WTC11 (cell line): ENCODE data around the gene ISG15. TPM values are rescaled to one million over a fixed set of nuclear protein-coding genes. Genes with fewer than 3 reads are reported as not detected.

Experiments
- ATAC-seq: fragments of 200-7000 bp; cut with Tn5 transposase; 2 replicates; pipeline ENCODE4 v1.10.0; 2021; ENCODE audit warnings: mild to moderate bottlenecking, moderate library complexity
- CTCF ChIA-PET: fragments of 300-600 bp; sonication (Branson Sonifier 250); formaldehyde crosslinking; loops from one replicate; lab custom pipeline; 2021; ENCODE audit warnings: antibody characterized with exemption; lab: Charles Lee
- POLR2A ChIA-PET: fragments of 350-600 bp; sonication (Branson Sonifier 250); formaldehyde crosslinking; loops from one replicate; lab custom pipeline; 2021; ENCODE audit warnings: antibody characterized with exemption; lab: Charles Lee
- DNase-seq: peaks from one replicate; pipeline ENCODE4 v3.0.0; 2021; ENCODE audit warnings: low spot score
- H3K27ac Mint-ChIP-seq: 2 replicates; pipeline ENCODE4 v1.8.0; 2021; ENCODE audit warnings: mixed read lengths
- H3K27me3 Mint-ChIP-seq: 2 replicates; pipeline ENCODE4 v1.8.0; 2021; ENCODE audit warnings: low read depth, mild to moderate bottlenecking, moderate library complexity, mixed read lengths
- H3K36me3 Mint-ChIP-seq: 2 replicates; pipeline ENCODE4 v1.8.0; 2021; ENCODE audit warnings: mixed read lengths
- H3K4me1 Mint-ChIP-seq: 2 replicates; pipeline ENCODE4 v1.8.0; 2022; ENCODE audit warnings: mixed read lengths
- H3K4me3 Mint-ChIP-seq: 2 replicates; pipeline ENCODE4 v1.8.0; 2021; ENCODE audit warnings: mild to moderate bottlenecking, moderate library complexity, mixed read lengths
- H3K9me3 Mint-ChIP-seq: 2 replicates; pipeline ENCODE4 v1.8.0; 2021; ENCODE audit warnings: mixed read lengths
- ETV6 ChIP-seq: sonication (generic); formaldehyde crosslinking; IDR thresholded peaks from 2 replicates; pipeline ENCODE4 v1.8.1; 2022; ENCODE audit warnings: mild to moderate bottlenecking, missing genetic modification reagents
- FOXP4 ChIP-seq: sonication (generic); formaldehyde crosslinking; IDR thresholded peaks from 2 replicates; pipeline ENCODE4 v1.8.0; 2022; ENCODE audit warnings: mild to moderate bottlenecking, missing genetic modification reagents
- IRF1 ChIP-seq: sonication (generic); formaldehyde crosslinking; IDR thresholded peaks from 2 replicates; pipeline ENCODE4 v1.8.0; 2023; ENCODE audit warnings: missing genetic modification reagents
- MYBL2 ChIP-seq: sonication (generic); formaldehyde crosslinking; IDR thresholded peaks from 2 replicates; pipeline ENCODE4 v1.8.1; 2023; ENCODE audit warnings: mild to moderate bottlenecking, moderate library complexity, missing genetic modification reagents
- NR2C2 ChIP-seq: sonication (generic); formaldehyde crosslinking; IDR thresholded peaks from 2 replicates; pipeline ENCODE4 v1.8.0; 2022; ENCODE audit warnings: mild to moderate bottlenecking, missing genetic modification reagents
- OVOL2 ChIP-seq: fragments of 250-450 bp; sonication (Bioruptor Pico); IDR thresholded peaks from 2 replicates; pipeline ENCODE4 v1.9.0; 2021; ENCODE audit warnings: mild to moderate bottlenecking, borderline replicate concordance
- SMAD3 ChIP-seq: sonication (generic); formaldehyde crosslinking; IDR thresholded peaks from 2 replicates; pipeline ENCODE4 v1.8.0; 2022; ENCODE audit warnings: missing genetic modification reagents, mild to moderate bottlenecking, borderline replicate concordance
- SP1 ChIP-seq: sonication (generic); formaldehyde crosslinking; conservative IDR thresholded peaks from 2 replicates; pipeline ENCODE4 v1.8.1; 2022; ENCODE audit warnings: missing genetic modification reagents
- TCF7 ChIP-seq: sonication (generic); formaldehyde crosslinking; IDR thresholded peaks from 2 replicates; pipeline ENCODE4 v1.8.0; 2022; ENCODE audit warnings: mild to moderate bottlenecking, low read depth, missing genetic modification reagents, moderate library complexity
- TEAD4 ChIP-seq: sonication (generic); formaldehyde crosslinking; IDR thresholded peaks from 2 replicates; pipeline ENCODE4 v1.8.0; 2022; ENCODE audit warnings: mild to moderate bottlenecking, missing genetic modification reagents
- ZBTB43 ChIP-seq: sonication (generic); formaldehyde crosslinking; IDR thresholded peaks from 2 replicates; pipeline ENCODE4 v1.8.1; 2023; ENCODE audit warnings: mild to moderate bottlenecking, missing genetic modification reagents
- ZNF138 ChIP-seq: sonication (generic); formaldehyde crosslinking; conservative IDR thresholded peaks from 2 replicates; pipeline ENCODE4 v1.8.1; 2022; ENCODE audit warnings: mild to moderate bottlenecking, moderate library complexity, missing genetic modification reagents
- ZNF263 ChIP-seq: sonication (generic); formaldehyde crosslinking; IDR thresholded peaks from 2 replicates; pipeline ENCODE4 v1.8.1; 2022; ENCODE audit warnings: low read depth, mild to moderate bottlenecking, moderate library complexity, missing genetic modification reagents
- ZNF281 ChIP-seq: sonication (generic); formaldehyde crosslinking; IDR thresholded peaks from 2 replicates; pipeline ENCODE4 v1.8.0; 2023; ENCODE audit warnings: mild to moderate bottlenecking, missing genetic modification reagents
- ZNF423 ChIP-seq: fragments of 250-450 bp; sonication (Bioruptor Pico); IDR thresholded peaks from 2 replicates; pipeline ENCODE4 v2.1.2; 2022; ENCODE audit warnings: mild to moderate bottlenecking, moderate library complexity
- ZSCAN18 ChIP-seq: fragments of 250-450 bp; sonication (Bioruptor Pico); IDR thresholded peaks from 2 replicates; pipeline ENCODE4 v2.1.2; 2022; ENCODE audit warnings: mild to moderate bottlenecking, moderate library complexity
- total RNA-seq: library from RNA; stranded (reverse); gene quantifications from 3 replicates; pipeline ENCODE4 v1.2.3, GENCODE V29; 2021
- TF ChIP-seq, protein P1 (sequence below): sonication (generic); formaldehyde crosslinking; IDR thresholded peaks from 2 replicates; pipeline ENCODE4 v1.8.1; 2023; ENCODE audit warnings: mild to moderate bottlenecking, moderate library complexity, missing genetic modification reagents
- TF ChIP-seq, protein P2 (sequence below): fragments of 250-450 bp; sonication (Bioruptor Pico); IDR thresholded peaks from 2 replicates; pipeline ENCODE4 v1.9.0; 2021; ENCODE audit warnings: mild to moderate bottlenecking, borderline replicate concordance

ISG15 gene
- total RNA-seq, 1 experiment from 2014 or later, result 29.5 TPM

GRCh38 chr1:1045129-1045528, 31.8 kb downstream of the ISG15 start:
- Mint-ChIP-seq H3K36me3 (peaks cover 10% of the 10 kb centered on the region), H3K27ac (no peak overlapping the region), H3K27me3 (peaks cover 1% of the 10 kb centered on the region), H3K4me1 (no peaks in the 10 kb centered on the region), H3K4me3 (no peak overlapping the region)
- POLR2A ChIA-PET, result no interaction called here
- DNase-seq, result no peak
- CTCF ChIA-PET, result interaction anchor here (0.6 kb wide), 1 partner anchor 141 kb away, joined by 4 read pairs; no protein-coding TSS in a partner anchor
- ATAC-seq, result no peak
- TF ChIP-seq ZBTB43 (CRISPR knock-in tag), result no peak
- TF ChIP-seq FOXP4, result no peak
- TF ChIP-seq IRF1, result no peak
- TF ChIP-seq ZNF281, result no peak
- TF ChIP-seq ZSCAN18 (CRISPR knock-in tag), result no peak
- TF ChIP-seq SP1 (CRISPR knock-in tag), result no peak
- no peak for TF ChIP-seq TCF7 (CRISPR knock-in tag)
- TF ChIP-seq ZNF263 (CRISPR knock-in tag), result no peak
- TF ChIP-seq, protein P1, sequence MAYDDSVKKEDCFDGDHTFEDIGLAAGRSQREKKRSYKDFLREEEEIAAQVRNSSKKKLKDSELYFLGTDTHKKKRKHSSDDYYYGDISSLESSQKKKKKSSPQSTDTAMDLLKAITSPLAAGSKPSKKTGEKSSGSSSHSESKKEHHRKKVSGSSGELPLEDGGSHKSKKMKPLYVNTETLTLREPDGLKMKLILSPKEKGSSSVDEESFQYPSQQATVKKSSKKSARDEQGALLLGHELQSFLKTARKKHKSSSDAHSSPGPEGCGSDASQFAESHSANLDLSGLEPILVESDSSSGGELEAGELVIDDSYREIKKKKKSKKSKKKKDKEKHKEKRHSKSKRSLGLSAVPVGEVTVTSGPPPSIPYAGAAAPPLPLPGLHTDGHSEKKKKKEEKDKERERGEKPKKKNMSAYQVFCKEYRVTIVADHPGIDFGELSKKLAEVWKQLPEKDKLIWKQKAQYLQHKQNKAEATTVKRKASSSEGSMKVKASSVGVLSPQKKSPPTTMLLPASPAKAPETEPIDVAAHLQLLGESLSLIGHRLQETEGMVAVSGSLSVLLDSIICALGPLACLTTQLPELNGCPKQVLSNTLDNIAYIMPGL (CRISPR knock-in tag), result no peak
- TF ChIP-seq ETV6 (CRISPR knock-in tag), result no peak
- TF ChIP-seq ZNF138 (CRISPR knock-in tag), result no peak
- no peak for TF ChIP-seq SMAD3 (CRISPR knock-in tag)
- TF ChIP-seq, all 79 proteins: peak for 0
- H3K9me3 Mint-ChIP-seq, result no peaks in the 10 kb centered on the region

- no peaks in the 10 kb centered on the region for H3K4me1 Mint-ChIP-seq
- POLR2A ChIA-PET, result no interaction called here
- CTCF ChIA-PET, result no interaction called here
Observed at GRCh38 chr1:1046243-1046642, 32.9 kb downstream of the ISG15 start.

More at GRCh38 chr1:1046243-1046642, 32.9 kb downstream of the ISG15 start:
- Mint-ChIP-seq H3K9me3 (no peaks in the 10 kb centered on the region), H3K27ac (no peak overlapping the region), H3K27me3 (no peaks in the 10 kb centered on the region), H3K36me3 (peaks cover 10% of the 10 kb centered on the region), H3K4me3 (no peak overlapping the region)
- no peak for ATAC-seq
- TF ChIP-seq OVOL2 (no peak), ZNF423 (CRISPR knock-in tag) (no peak), TEAD4 (CRISPR knock-in tag) (no peak), MYBL2 (CRISPR knock-in tag) (no peak), NR2C2 (no peak)
- TF ChIP-seq, protein P2, sequence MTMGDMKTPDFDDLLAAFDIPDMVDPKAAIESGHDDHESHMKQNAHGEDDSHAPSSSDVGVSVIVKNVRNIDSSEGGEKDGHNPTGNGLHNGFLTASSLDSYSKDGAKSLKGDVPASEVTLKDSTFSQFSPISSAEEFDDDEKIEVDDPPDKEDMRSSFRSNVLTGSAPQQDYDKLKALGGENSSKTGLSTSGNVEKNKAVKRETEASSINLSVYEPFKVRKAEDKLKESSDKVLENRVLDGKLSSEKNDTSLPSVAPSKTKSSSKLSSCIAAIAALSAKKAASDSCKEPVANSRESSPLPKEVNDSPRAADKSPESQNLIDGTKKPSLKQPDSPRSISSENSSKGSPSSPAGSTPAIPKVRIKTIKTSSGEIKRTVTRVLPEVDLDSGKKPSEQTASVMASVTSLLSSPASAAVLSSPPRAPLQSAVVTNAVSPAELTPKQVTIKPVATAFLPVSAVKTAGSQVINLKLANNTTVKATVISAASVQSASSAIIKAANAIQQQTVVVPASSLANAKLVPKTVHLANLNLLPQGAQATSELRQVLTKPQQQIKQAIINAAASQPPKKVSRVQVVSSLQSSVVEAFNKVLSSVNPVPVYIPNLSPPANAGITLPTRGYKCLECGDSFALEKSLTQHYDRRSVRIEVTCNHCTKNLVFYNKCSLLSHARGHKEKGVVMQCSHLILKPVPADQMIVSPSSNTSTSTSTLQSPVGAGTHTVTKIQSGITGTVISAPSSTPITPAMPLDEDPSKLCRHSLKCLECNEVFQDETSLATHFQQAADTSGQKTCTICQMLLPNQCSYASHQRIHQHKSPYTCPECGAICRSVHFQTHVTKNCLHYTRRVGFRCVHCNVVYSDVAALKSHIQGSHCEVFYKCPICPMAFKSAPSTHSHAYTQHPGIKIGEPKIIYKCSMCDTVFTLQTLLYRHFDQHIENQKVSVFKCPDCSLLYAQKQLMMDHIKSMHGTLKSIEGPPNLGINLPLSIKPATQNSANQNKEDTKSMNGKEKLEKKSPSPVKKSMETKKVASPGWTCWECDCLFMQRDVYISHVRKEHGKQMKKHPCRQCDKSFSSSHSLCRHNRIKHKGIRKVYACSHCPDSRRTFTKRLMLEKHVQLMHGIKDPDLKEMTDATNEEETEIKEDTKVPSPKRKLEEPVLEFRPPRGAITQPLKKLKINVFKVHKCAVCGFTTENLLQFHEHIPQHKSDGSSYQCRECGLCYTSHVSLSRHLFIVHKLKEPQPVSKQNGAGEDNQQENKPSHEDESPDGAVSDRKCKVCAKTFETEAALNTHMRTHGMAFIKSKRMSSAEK (CRISPR knock-in tag), result no peak
- TF ChIP-seq, protein P1 (CRISPR knock-in tag), result no peak
- DNase-seq, result no peak
